RPMI7951 (cell line): Measurements from ENCODE around the gene PIGQ. TPM values are rescaled to one million over a fixed set of nuclear protein-coding genes. Genes with fewer than 3 reads are reported as not detected.

Experiments used
- DNase-seq: peaks from one replicate; pipeline ENCODE4 v3.0.0-alpha.2; 2012; ENCODE audit warnings: low read depth
- total RNA-seq: library from RNA; depleted of rRNA; stranded (reverse); fragments of >200 nt; shearing (Covaris generic); gene quantifications from 2 replicates; pipeline ENCODE4 v1.2.3, GENCODE V29; 2014

PIGQ gene
- total RNA-seq, 1 experiment from 2014 or later = 16.2 TPM

GRCh38 chr16:534135-534534 lies 35.6 kb upstream of the PIGQ start:
- no peak for DNase-seq

- no peak for DNase-seq
Observed at GRCh38 chr16:534856-535445, 34.8 kb upstream of the PIGQ start.

- DNase-seq = peak; percentile 87
Observed at GRCh38 chr16:535446-536405, 34.0 kb upstream of the PIGQ start.

- DNase-seq = no peak
Observed at GRCh38 chr16:536746-537145, 33.0 kb upstream of the PIGQ start.

GRCh38 chr16:537415-538335 lies 32.1 kb upstream of the PIGQ start:
- no peak for DNase-seq

- no peak for DNase-seq
Observed at GRCh38 chr16:539901-540530, 29.8 kb upstream of the PIGQ start.

- DNase-seq = no peak
Observed at GRCh38 chr16:540645-541340, 29.0 kb upstream of the PIGQ start.

GRCh38 chr16:543301-544164 lies 26.2 kb upstream of the PIGQ start:
- no peak for DNase-seq

- DNase-seq = no peak
Observed at GRCh38 chr16:544517-544916, 25.3 kb upstream of the PIGQ start.

GRCh38 chr16:546909-547770 lies 22.6 kb upstream of the PIGQ start:
- no peak for DNase-seq

GRCh38 chr16:548586-548985 lies 21.2 kb upstream of the PIGQ start:
- no peak for DNase-seq

GRCh38 chr16:549544-550263 lies 20.1 kb upstream of the PIGQ start:
- no peak for DNase-seq

GRCh38 chr16:551210-551609 lies 18.6 kb upstream of the PIGQ start:
- DNase-seq = no peak

GRCh38 chr16:552171-552570 lies 17.6 kb upstream of the PIGQ start:
- no peak for DNase-seq

- DNase-seq = no peak
Observed at GRCh38 chr16:553601-554296, 16.0 kb upstream of the PIGQ start.

- no peak for DNase-seq
Observed at GRCh38 chr16:554297-554621, 15.5 kb upstream of the PIGQ start.

GRCh38 chr16:554640-555365 lies 15.0 kb upstream of the PIGQ start:
- peak; percentile 39 for DNase-seq
